ENCODE data around the gene PAM.

DNA sequence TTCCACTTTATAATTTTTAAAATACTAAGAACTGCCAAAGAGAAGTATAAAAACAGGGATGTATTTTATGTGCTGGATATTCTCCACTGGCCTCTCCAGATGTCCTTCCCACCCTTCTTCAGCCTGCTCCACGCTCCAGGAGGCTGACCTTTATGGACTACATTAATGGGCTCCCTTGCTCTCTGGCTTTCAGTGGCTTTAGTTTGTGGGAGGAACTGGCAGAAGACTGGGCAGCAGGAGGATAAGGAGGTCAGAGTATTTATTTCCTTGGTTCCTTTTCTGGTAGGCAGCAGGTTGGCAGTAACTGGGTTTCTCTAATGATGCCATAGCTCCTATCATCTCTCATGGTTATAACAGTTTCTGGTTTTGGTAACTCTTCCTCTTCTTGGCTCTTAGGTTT, 133.9 kb downstream of the PAM start:
- TF ChIP-seq EZH2 (IDR thresholded peaks at IDR 0.05; ENCODE audit: low read depth, low read length, severe bottlenecking) (no peak), RFX5 (IDR thresholded peaks at IDR 0.05; ENCODE audit: borderline replicate concordance, low read depth, low read length) (no peak)
- TF ChIP-seq, protein P1, sequence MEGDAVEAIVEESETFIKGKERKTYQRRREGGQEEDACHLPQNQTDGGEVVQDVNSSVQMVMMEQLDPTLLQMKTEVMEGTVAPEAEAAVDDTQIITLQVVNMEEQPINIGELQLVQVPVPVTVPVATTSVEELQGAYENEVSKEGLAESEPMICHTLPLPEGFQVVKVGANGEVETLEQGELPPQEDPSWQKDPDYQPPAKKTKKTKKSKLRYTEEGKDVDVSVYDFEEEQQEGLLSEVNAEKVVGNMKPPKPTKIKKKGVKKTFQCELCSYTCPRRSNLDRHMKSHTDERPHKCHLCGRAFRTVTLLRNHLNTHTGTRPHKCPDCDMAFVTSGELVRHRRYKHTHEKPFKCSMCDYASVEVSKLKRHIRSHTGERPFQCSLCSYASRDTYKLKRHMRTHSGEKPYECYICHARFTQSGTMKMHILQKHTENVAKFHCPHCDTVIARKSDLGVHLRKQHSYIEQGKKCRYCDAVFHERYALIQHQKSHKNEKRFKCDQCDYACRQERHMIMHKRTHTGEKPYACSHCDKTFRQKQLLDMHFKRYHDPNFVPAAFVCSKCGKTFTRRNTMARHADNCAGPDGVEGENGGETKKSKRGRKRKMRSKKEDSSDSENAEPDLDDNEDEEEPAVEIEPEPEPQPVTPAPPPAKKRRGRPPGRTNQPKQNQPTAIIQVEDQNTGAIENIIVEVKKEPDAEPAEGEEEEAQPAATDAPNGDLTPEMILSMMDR (IDR thresholded peaks at IDR 0.05; ENCODE audit: control extremely low read depth in 1 of 3, insufficient read depth in 1 of 3, low read depth in 1 of 3, low read length in 3 of 3), result no peak

All from H1 (cell line).